Measurements from ENCODE around the gene STAB2. TPM values are rescaled to one million over a fixed set of nuclear protein-coding genes. Genes with fewer than 3 reads are reported as not detected.
A peak's percentile ranks its signal among the peaks of the same experiment; 100 is the strongest.

STAB2 gene
- total and polyA plus RNA-seq, 2 of the 4 experiments (the other 2 are of a cell fraction): not detected

DNA sequence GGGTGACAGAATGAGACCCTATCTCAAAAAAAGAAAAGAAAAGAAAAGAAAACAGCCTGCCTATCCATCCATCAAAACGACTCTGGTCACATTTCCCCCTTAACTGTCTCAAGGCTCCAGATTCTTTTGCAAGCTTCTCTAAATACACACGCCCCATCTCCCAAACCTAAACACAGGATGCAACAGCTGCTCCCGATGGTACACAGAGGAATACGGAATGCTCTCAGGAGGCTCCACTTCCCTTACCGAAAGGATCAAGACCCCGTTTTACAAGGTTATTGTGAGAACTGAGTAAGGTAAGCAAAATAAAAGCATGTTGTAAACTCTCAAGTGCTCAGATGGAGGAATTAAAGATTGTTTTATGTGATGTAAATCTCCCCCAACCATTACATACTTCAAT, 191.7 kb downstream of the STAB2 start:
- Histone ChIP-seq H4K91ac (ENCODE audit: insufficient read depth, low read depth, low read length) (no peak overlapping the region), H4K5ac (ENCODE audit: low read depth, low read length) (no peak overlapping the region), H3K9me1 (ENCODE audit: insufficient read depth, low read length) (peaks cover 15% of the 10 kb centered on the region), H2AK9ac (replicated peaks; ENCODE audit: low read depth, low read length, poor library complexity) (no peak overlapping the region), H3K4me1 (ENCODE audit: control insufficient read depth, insufficient read depth, low read length) (peaks cover 8% of the 10 kb centered on the region), H3K27me3 (ENCODE audit: control insufficient read depth, insufficient read depth, low read length) (no peaks in the 10 kb centered on the region), H3K18ac (ENCODE audit: low read depth, low read length) (no peak overlapping the region), H3K36me3 (ENCODE audit: control insufficient read depth, insufficient read depth, low read length) (peaks cover 19% of the 10 kb centered on the region), H2AFZ (replicated peaks; ENCODE audit: low read length, poor library complexity) (no peak overlapping the region), H3K79me1 (ENCODE audit: low read depth in 1 of 2, low read length in 2 of 2) (no peaks in the 10 kb centered on the region; a peak in 1 of 4 replicates), H3K14ac (replicated peaks; ENCODE audit: low read depth, low read length) (no peak overlapping the region), H3K27ac (ENCODE audit: insufficient read depth, low read length) (no peak overlapping the region), H2BK5ac (ENCODE audit: low read depth, low read length, poor library complexity, severe bottlenecking) (no peak overlapping the region), H3K4me3 (ENCODE audit: insufficient read depth, low read depth, low read length) (no peak overlapping the region), H3K9ac (ENCODE audit: low read depth, low read length) (no peak overlapping the region), H3K4ac (ENCODE audit: low read depth, low read length) (no peak overlapping the region; the same call in 1 of the 2 replicates), H3K9me3 (ENCODE audit: control insufficient read depth, insufficient read depth, low read length) (no peaks in the 10 kb centered on the region), H4K20me1 (ENCODE audit: insufficient read depth, low read length) (no peaks in the 10 kb centered on the region), H2BK15ac (ENCODE audit: low read depth, low read length) (no peak overlapping the region), H2BK120ac (ENCODE audit: low read depth, low read length) (no peak overlapping the region), H3K4me2 (ENCODE audit: low read depth, low read length) (no peak overlapping the region; the same call in 1 of the 2 replicates), H3K56ac (ENCODE audit: extremely low read depth, insufficient read depth, low read length) (no peak overlapping the region), H3K23ac (ENCODE audit: low read depth, low read length) (no peak overlapping the region), H2AK5ac (ENCODE audit: low read depth, low read length) (no peak overlapping the region), H4K8ac (ENCODE audit: low read depth in 2 of 2, low read length in 2 of 2) (no peak overlapping the region), H2BK20ac (ENCODE audit: low read depth, low read length) (no peak overlapping the region)
- dilution Hi-C loops (cut with HindIII; ENCODE audit: low sequenced_read_pairs, unreplicated experiment) (no loop called here), in situ Hi-C loops (cut with MboI; ENCODE audit: low sequenced_read_pairs) (loop anchor here (10.0 kb wide), 1 partner anchor 156 kb away; the partner anchor contains the start of gene HSP90B1), intact Hi-C loops (cut with micrococcal nuclease) (no loop called here)
- ChIA-PET POLR2A (ENCODE audit: unreplicated experiment) (no interaction called here), CTCF (no interaction called here)
- no CpG with 5 or more reads among the region's 6 CpGs for WGBS, 2 experiments (ENCODE audit: extremely low coverage in 2 of 2, insufficient read length in 1 of 2)
- ATAC-seq (ENCODE audit: low read depth): peak; percentile 67
- DNase-seq: no peak
- no peak for TF ChIP-seq RAD21 (IDR thresholded peaks at IDR 0.05; ENCODE audit: low read length)
- TF ChIP-seq RCOR1 (IDR thresholded peaks at IDR 0.05; ENCODE audit: insufficient replicate concordance, low read length): no peak
- TF ChIP-seq POLR2A (IDR thresholded peaks at IDR 0.05; ENCODE audit: low read depth, low read length): no peak
- TF ChIP-seq ELK1 (IDR thresholded peaks at IDR 0.05; ENCODE audit: borderline replicate concordance, low read depth, low read length): no peak
- TF ChIP-seq CHD1 (IDR thresholded peaks at IDR 0.05; ENCODE audit: low read depth, low read length): no peak
- no peak for TF ChIP-seq CEBPB (IDR thresholded peaks at IDR 0.05; ENCODE audit: low read depth, low read length)
- no peak for TF ChIP-seq MAFK (IDR thresholded peaks at IDR 0.05; ENCODE audit: low read depth, low read length)
- TF ChIP-seq MXI1 (IDR thresholded peaks at IDR 0.05; ENCODE audit: borderline replicate concordance, low read depth, low read length): no peak
- no peak for TF ChIP-seq CTCF (conservative IDR thresholded peaks at IDR 0.05; ENCODE audit: low read depth, low read length)
- TF ChIP-seq SMC3 (IDR thresholded peaks at IDR 0.05; ENCODE audit: low read depth, low read length): no peak
- no peak for TF ChIP-seq FOS (IDR thresholded peaks at IDR 0.05; ENCODE audit: low read depth, low read length)
- TF ChIP-seq BHLHE40 (IDR thresholded peaks at IDR 0.05; ENCODE audit: low read depth, low read length): no peak
- TF ChIP-seq, protein P1, sequence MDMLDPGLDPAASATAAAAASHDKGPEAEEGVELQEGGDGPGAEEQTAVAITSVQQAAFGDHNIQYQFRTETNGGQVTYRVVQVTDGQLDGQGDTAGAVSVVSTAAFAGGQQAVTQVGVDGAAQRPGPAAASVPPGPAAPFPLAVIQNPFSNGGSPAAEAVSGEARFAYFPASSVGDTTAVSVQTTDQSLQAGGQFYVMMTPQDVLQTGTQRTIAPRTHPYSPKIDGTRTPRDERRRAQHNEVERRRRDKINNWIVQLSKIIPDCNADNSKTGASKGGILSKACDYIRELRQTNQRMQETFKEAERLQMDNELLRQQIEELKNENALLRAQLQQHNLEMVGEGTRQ (IDR thresholded peaks at IDR 0.05; ENCODE audit: low read depth, low read length): no peak
- no peak for TF ChIP-seq RFX5 (IDR thresholded peaks at IDR 0.05; ENCODE audit: low read depth, low read length)
- no peak for TF ChIP-seq NFE2L2 (IDR thresholded peaks at IDR 0.05; ENCODE audit: low read depth, low read length)
- TF ChIP-seq MAZ (IDR thresholded peaks at IDR 0.05; ENCODE audit: borderline replicate concordance, low read depth, low read length): no peak
- BruUV-seq (replicated peaks): no TSS peak
